Naive thymus-derived CD4-positive, alpha-beta T cell (primary cell): ENCODE measurements around the gene COL1A2. TPM values are rescaled to one million over a fixed set of nuclear protein-coding genes. Genes with fewer than 3 reads are reported as not detected.

ENCODE experiments used
- ATAC-seq: fragments of 150-1000 bp; cut with Tn5 transposase; 2 replicates; pipeline ENCODE4 v1.10.0; 2021; ENCODE audit warnings: mild to moderate bottlenecking, moderate library complexity
- CTCF ChIA-PET: fragments of 350-600 bp; sonication (Branson Sonifier 250); formaldehyde crosslinking; loops from one replicate; lab custom pipeline; 2021; ENCODE audit warnings: antibody characterized with exemption; lab: Charles Lee
- POLR2A ChIA-PET: fragments of 350-600 bp; sonication (Branson Sonifier 250); formaldehyde crosslinking; loops from one replicate; lab custom pipeline; 2021; ENCODE audit warnings: antibody characterized with exemption, inconsistent platforms; lab: Charles Lee
- DNase-seq, 9 donors: peaks; one replicate each; pipeline versions ENCODE4 v3.0.0 to v3.0.0-alpha.2; 2020 to 2022; ENCODE audit warnings: mixed read lengths in 1 of 9
- H3K27ac ChIP-seq: one replicate; pipeline ENCODE4 v1.7.0; 2013; ENCODE audit warnings: mild to moderate bottlenecking, low read depth, low read length, moderate library complexity
- H3K27me3 ChIP-seq, 2 donors: one replicate each; pipeline ENCODE4 v1.7.0; 2013; ENCODE audit warnings: low read length in 2 of 2, mild to moderate bottlenecking in 2 of 2, moderate library complexity in 2 of 2; ENCODE audit not compliant: control insufficient read depth in 2 of 2, insufficient read depth in 2 of 2
- H3K36me3 ChIP-seq, 3 experiments: 1 replicate in 2 of 3; 2 replicates in 1 of 3; pipeline ENCODE4 v1.7.0; 2013; ENCODE audit warnings: low read length in 3 of 3, mild to moderate bottlenecking in 3 of 3, moderate library complexity in 1 of 3; ENCODE audit not compliant: insufficient read depth in 3 of 3, control insufficient read depth in 2 of 3
- H3K4me1 ChIP-seq, 2 donors: one replicate each; pipeline ENCODE4 v1.7.0; 2013; ENCODE audit warnings: low read length in 2 of 2, mild to moderate bottlenecking in 2 of 2, moderate library complexity in 1 of 2; ENCODE audit not compliant: control insufficient read depth in 2 of 2, insufficient read depth in 2 of 2
- H3K4me3 ChIP-seq: 2 replicates; pipeline ENCODE4 v1.7.0; 2013; ENCODE audit warnings: mild to moderate bottlenecking, low read length
- H3K9me3 ChIP-seq, 3 experiments: 1 replicate in 2 of 3; 2 replicates in 1 of 3; pipeline ENCODE4 v1.7.0; 2013; ENCODE audit warnings: low read length in 3 of 3; ENCODE audit not compliant: control insufficient read depth in 2 of 3
- H3K27ac Mint-ChIP-seq, 9 donors: one replicate each; pipeline ENCODE4 v1.8.0; 2020 to 2022; ENCODE audit warnings: mixed read lengths in 9 of 9, mild to moderate bottlenecking in 8 of 9, moderate library complexity in 5 of 9, inconsistent platforms in 2 of 9
- H3K27me3 Mint-ChIP-seq, 5 donors: one replicate each; pipeline ENCODE4 v1.8.0; 2021 to 2022; ENCODE audit warnings: mixed read lengths in 5 of 5, mild to moderate bottlenecking in 1 of 5
- H3K36me3 Mint-ChIP-seq, 5 donors: one replicate each; pipeline ENCODE4 v1.8.0; 2020 to 2022; ENCODE audit warnings: mixed read lengths in 5 of 5, mild to moderate bottlenecking in 3 of 5, inconsistent platforms in 1 of 5
- H3K4me1 Mint-ChIP-seq, 7 donors: one replicate each; pipeline ENCODE4 v1.8.0; 2020 to 2022; ENCODE audit warnings: mixed read lengths in 7 of 7, mild to moderate bottlenecking in 3 of 7, inconsistent platforms in 1 of 7
- H3K4me3 Mint-ChIP-seq, 10 donors: one replicate each; pipeline ENCODE4 v1.8.0; 2020 to 2022; ENCODE audit warnings: mild to moderate bottlenecking in 10 of 10, mixed read lengths in 10 of 10, moderate library complexity in 6 of 10, inconsistent platforms in 2 of 10
- H3K9me3 Mint-ChIP-seq, 11 donors: one replicate each; pipeline ENCODE4 v1.8.0; 2020 to 2022; ENCODE audit warnings: mixed read lengths in 11 of 11, mild to moderate bottlenecking in 4 of 11, inconsistent platforms in 1 of 11, moderate library complexity in 1 of 11
- intact Hi-C, 2 donors: fragments of 100-400 bp; cut with micrococcal nuclease; formaldehyde crosslinking; loops; one replicate each; pipeline ENCODE4 v1.15.1; 2023
- polyA plus RNA-seq, 2 donors: library from polyadenylated mRNA; unstranded; fragments of 300-500 nt; fragmentation: Illumina TruSeq; gene quantifications; one replicate each; pipeline ENCODE4 v1.2.3, GENCODE V29; 2021
- total RNA-seq, 6 experiments: library from RNA in 5 of 6; stranded (reverse) in 5 of 6; gene quantifications; 1 replicate in 5 of 6; 2 replicates in 1 of 6; pipeline ENCODE4 v1.2.3 and lab custom pipeline; 2021 to 2026

The COL1A2 gene
- total and polyA plus RNA-seq, 7 experiments from 2014 or later = 0.32 to 5.7 (median 0.41) TPM; not detected in 4

DNA sequence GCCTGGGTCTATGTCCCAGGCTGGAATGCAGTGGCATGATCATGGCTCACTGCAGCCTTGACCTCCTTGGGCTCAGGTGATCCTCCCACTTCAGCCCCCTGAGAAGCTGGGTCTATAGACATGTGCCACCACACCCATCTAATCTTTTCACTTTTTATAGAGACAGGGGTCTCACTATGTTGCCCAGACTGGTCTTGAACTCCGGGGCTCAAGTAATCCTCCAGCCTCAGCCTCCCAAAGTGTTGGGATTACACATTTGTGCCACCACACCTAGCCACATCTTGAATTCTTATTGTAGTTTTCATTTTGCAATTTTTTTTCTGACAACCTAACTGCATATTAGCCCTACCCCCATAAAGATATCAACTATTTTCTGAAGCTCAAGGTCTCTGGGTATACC, 18.4 kb upstream of the COL1A2 start:
- H3K36me3 Mint-ChIP-seq = no peaks in the 10 kb centered on the region
- H3K27me3 Mint-ChIP-seq = peaks cover 9 to 22% (median 15%) of the 10 kb centered on the region in 5 donors
- Histone ChIP-seq H3K27ac (no peak overlapping the region), H3K4me3 (no peak overlapping the region), H3K9me3 (no peaks in the 10 kb centered on the region), H3K4me1 (no peaks in the 10 kb centered on the region), H3K36me3 (no peaks in the 10 kb centered on the region), H3K27me3 (no peaks in the 10 kb centered on the region)
- H3K4me1 Mint-ChIP-seq = peaks cover 0 to 4% (median 0%) of the 10 kb centered on the region in 7 donors
- H3K27ac Mint-ChIP-seq = no peak overlapping the region
- POLR2A ChIA-PET = no interaction called here
- intact Hi-C loops = no loop called here
- no peaks in the 10 kb centered on the region for H3K9me3 Mint-ChIP-seq
- H3K4me3 Mint-ChIP-seq = no peak overlapping the region
- no peak for ATAC-seq
- CTCF ChIA-PET = no interaction called here
- DNase-seq = no peak

DNA sequence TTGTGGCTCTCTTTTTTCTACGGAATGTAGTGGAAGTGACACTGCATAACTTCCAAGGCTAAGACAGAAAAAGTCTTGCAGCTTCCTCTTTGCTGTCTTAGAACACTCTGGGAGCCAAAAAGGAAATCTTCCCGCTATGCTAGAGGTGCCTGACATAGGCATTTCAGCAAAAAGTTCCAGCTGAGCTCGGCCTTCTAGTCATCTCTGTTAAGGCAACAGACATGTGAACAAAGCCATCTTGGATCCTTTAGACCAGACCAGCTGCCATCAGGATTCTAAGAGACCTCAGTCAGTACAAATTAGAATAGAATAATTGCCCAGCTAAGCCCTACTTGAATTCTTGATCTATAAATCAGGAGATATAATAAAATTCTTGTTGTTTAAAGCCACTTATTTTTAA, 16.3 kb upstream of the COL1A2 start:
- no peak overlapping the region for H3K4me3 ChIP-seq
- H3K9me3 Mint-ChIP-seq = no peaks in the 10 kb centered on the region
- H3K4me1 ChIP-seq = no peaks in the 10 kb centered on the region
- no peak overlapping the region for H3K27ac Mint-ChIP-seq
- intact Hi-C loops = no loop called here
- H3K36me3 Mint-ChIP-seq = no peaks in the 10 kb centered on the region
- no peaks in the 10 kb centered on the region for H3K27me3 ChIP-seq
- ChIA-PET CTCF (no interaction called here), POLR2A (no interaction called here)
- H3K36me3 ChIP-seq = no peaks in the 10 kb centered on the region
- DNase-seq (no peak), ATAC-seq (no peak)
- H3K9me3 ChIP-seq = no peaks in the 10 kb centered on the region
- H3K27me3 Mint-ChIP-seq = peaks cover 6 to 17% (median 8%) of the 10 kb centered on the region in 5 donors
- no peak overlapping the region for H3K4me3 Mint-ChIP-seq
- H3K27ac ChIP-seq = no peak overlapping the region
- H3K4me1 Mint-ChIP-seq = peaks cover 0 to 4% (median 0%) of the 10 kb centered on the region in 7 donors

DNA sequence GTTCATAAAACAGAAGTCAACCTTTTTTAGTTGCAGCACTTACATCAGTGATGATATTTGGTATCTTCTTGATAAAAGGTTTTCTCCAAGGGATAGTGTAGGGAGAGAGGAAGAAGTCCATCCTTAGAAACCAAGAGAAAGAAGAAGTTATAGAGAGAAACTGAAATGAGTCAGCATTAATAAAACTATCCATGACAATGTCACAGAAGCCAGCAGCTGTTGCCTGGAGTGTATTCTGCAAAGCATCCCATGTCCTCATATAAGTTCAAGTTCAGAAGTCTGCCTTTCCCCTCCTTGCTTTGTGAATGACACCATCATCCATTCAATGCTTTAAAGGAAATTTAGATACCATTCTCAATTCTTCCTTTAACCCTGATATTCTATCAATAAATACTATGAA, 14.4 kb upstream of the COL1A2 start:
- DNase-seq (no peak), ATAC-seq (no peak)
- H3K27me3 ChIP-seq = no peaks in the 10 kb centered on the region
- Mint-ChIP-seq H3K9me3 (no peaks in the 10 kb centered on the region), H3K27me3 (peaks cover 0 to 11% (median 8%) of the 10 kb centered on the region in 5 donors), H3K4me3 (no peak overlapping the region), H3K36me3 (no peaks in the 10 kb centered on the region), H3K4me1 (peaks cover 0 to 4% (median 0%) of the 10 kb centered on the region in 7 donors), H3K27ac (no peak overlapping the region)
- H3K9me3 ChIP-seq = no peaks in the 10 kb centered on the region
- intact Hi-C loops = no loop called here
- no peaks in the 10 kb centered on the region for H3K4me1 ChIP-seq
- CTCF ChIA-PET = no interaction called here
- POLR2A ChIA-PET = no interaction called here
- H3K27ac ChIP-seq = no peak overlapping the region
- no peaks in the 10 kb centered on the region for H3K36me3 ChIP-seq
- no peak overlapping the region for H3K4me3 ChIP-seq

DNA sequence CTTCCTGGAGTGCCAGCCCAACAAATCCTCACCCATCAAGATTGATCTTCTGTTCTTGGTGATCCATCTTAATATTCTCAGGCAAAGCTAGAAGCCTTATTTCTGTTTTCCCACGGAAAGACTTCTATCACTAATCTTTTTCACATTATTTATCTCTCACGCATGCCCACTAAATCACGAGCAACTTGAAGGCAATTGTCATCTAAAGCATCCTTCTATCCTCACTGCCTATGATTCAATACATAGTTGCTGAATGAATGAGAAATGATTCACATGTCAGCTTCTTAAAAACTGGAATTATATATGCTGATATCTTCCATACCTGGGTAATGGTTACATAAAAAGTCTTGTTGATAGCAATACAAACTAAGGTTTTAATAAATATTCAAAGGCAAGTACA, 12.6 kb upstream of the COL1A2 start:
- DNase-seq = no peak
- Histone ChIP-seq H3K4me3 (no peak overlapping the region), H3K36me3 (no peaks in the 10 kb centered on the region), H3K27ac (no peak overlapping the region), H3K9me3 (no peaks in the 10 kb centered on the region), H3K4me1 (no peaks in the 10 kb centered on the region), H3K27me3 (no peaks in the 10 kb centered on the region)
- H3K27me3 Mint-ChIP-seq = peaks cover 3 to 18% (median 7%) of the 10 kb centered on the region in 5 donors
- POLR2A ChIA-PET = no interaction called here
- CTCF ChIA-PET = no interaction called here
- intact Hi-C loops = no loop called here
- no peak overlapping the region for H3K27ac Mint-ChIP-seq
- no peaks in the 10 kb centered on the region for H3K4me1 Mint-ChIP-seq
- ATAC-seq = no peak
- H3K36me3 Mint-ChIP-seq = no peaks in the 10 kb centered on the region
- no peaks in the 10 kb centered on the region for H3K9me3 Mint-ChIP-seq
- H3K4me3 Mint-ChIP-seq = no peak overlapping the region

DNA sequence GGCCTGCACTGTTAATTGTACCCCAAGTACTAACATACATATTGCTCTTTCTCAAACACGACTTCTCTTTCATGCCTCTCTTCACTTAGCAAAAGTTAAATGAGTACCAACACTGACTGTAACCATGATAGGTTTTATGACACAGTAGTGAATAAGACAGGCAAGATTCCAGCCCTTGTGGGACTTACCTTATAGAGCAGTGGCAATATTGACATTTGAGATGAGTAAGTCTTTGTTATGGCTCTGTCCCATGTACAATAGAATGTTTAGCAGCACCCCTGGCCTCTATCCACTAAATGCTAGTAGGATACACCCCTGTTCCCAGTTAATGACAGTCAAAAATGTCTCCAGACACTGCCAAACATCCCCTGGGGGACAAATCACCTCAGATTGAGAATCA, 11.9 kb upstream of the COL1A2 start:
- CTCF ChIA-PET = no interaction called here
- no peaks in the 10 kb centered on the region for H3K36me3 ChIP-seq
- H3K27ac ChIP-seq = no peak overlapping the region
- no peaks in the 10 kb centered on the region for H3K9me3 ChIP-seq
- Mint-ChIP-seq H3K27ac (no peak overlapping the region), H3K36me3 (no peaks in the 10 kb centered on the region), H3K9me3 (no peaks in the 10 kb centered on the region), H3K4me1 (no peaks in the 10 kb centered on the region), H3K4me3 (no peak overlapping the region), H3K27me3 (peaks cover 1 to 12% (median 3%) of the 10 kb centered on the region in 5 donors)
- intact Hi-C loops = no loop called here
- DNase-seq (no peak), ATAC-seq (no peak)
- no peak overlapping the region for H3K4me3 ChIP-seq
- H3K4me1 ChIP-seq = no peaks in the 10 kb centered on the region
- POLR2A ChIA-PET = no interaction called here
- no peaks in the 10 kb centered on the region for H3K27me3 ChIP-seq

DNA sequence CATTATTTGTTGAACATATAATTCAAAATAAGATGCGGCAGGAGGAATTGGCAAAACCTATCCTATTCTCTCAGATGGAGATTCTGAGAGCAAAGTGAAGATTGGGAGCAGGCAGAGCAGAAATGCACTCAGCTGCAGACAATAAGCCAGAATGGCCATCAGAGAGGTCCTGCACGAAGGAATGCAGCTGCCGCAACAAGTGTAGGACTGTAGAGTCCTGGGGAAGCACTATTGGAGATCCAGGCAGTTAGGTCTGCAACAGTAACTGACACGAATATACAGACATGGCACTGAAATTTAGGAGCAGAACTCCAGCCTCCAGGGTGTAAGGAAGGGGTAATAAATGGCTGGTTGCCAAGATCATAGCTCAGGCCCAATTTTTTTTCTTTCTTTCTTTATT, 10.4 kb upstream of the COL1A2 start:
- no peaks in the 10 kb centered on the region for H3K4me1 ChIP-seq
- Mint-ChIP-seq H3K4me3 (no peak overlapping the region), H3K27me3 (peaks cover under 1 to 10% (median 2%) of the 10 kb centered on the region in 5 donors), H3K4me1 (peaks cover 0 to 2% (median 0%) of the 10 kb centered on the region in 7 donors), H3K36me3 (no peaks in the 10 kb centered on the region), H3K9me3 (no peaks in the 10 kb centered on the region), H3K27ac (no peak overlapping the region)
- intact Hi-C loops = no loop called here
- H3K4me3 ChIP-seq = no peak overlapping the region
- H3K9me3 ChIP-seq = no peaks in the 10 kb centered on the region
- H3K27ac ChIP-seq = no peak overlapping the region
- ChIA-PET CTCF (no interaction called here), POLR2A (no interaction called here)
- no peaks in the 10 kb centered on the region for H3K27me3 ChIP-seq
- H3K36me3 ChIP-seq = no peaks in the 10 kb centered on the region
- ATAC-seq = no peak
- no peak for DNase-seq

DNA sequence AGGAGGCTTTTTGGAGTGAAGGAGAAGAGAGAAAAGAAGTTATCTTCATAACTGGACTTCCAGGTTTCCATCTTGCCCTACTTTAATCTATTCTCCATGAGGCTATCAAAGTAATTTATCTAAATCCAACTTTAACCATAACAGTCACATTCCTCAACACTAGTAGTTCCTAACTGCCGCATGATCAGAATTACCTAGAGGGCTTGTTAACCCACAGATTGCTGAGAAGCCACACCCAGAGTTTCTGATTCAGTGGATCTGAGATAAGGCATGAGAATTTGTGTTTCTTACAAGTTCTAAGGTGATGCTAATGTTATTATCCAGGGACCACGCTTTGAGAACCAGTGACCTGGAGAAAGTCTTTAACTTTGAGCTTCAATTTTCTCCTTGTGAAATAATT, 8.3 kb upstream of the COL1A2 start:
- Mint-ChIP-seq H3K27me3 (peaks cover 0 to 26% (median 16%) of the 10 kb centered on the region in 5 donors), H3K27ac (no peak overlapping the region), H3K9me3 (peaks cover 0 to 5% (median 0%) of the 10 kb centered on the region in 11 donors), H3K36me3 (no peaks in the 10 kb centered on the region), H3K4me1 (peaks cover 0 to 7% (median 0%) of the 10 kb centered on the region in 7 donors), H3K4me3 (no peak overlapping the region)
- no peak overlapping the region for H3K4me3 ChIP-seq
- DNase-seq (no peak), ATAC-seq (no peak)
- H3K27me3 ChIP-seq = no peaks in the 10 kb centered on the region
- ChIA-PET POLR2A (no interaction called here), CTCF (no interaction called here)
- H3K9me3 ChIP-seq = no peaks in the 10 kb centered on the region
- no peak overlapping the region for H3K27ac ChIP-seq
- H3K36me3 ChIP-seq = no peaks in the 10 kb centered on the region
- H3K4me1 ChIP-seq = no peaks in the 10 kb centered on the region
- intact Hi-C loops = no loop called here
